ENCODE measurements around the gene ARL11.

- TF ChIP-seq, protein P1, sequence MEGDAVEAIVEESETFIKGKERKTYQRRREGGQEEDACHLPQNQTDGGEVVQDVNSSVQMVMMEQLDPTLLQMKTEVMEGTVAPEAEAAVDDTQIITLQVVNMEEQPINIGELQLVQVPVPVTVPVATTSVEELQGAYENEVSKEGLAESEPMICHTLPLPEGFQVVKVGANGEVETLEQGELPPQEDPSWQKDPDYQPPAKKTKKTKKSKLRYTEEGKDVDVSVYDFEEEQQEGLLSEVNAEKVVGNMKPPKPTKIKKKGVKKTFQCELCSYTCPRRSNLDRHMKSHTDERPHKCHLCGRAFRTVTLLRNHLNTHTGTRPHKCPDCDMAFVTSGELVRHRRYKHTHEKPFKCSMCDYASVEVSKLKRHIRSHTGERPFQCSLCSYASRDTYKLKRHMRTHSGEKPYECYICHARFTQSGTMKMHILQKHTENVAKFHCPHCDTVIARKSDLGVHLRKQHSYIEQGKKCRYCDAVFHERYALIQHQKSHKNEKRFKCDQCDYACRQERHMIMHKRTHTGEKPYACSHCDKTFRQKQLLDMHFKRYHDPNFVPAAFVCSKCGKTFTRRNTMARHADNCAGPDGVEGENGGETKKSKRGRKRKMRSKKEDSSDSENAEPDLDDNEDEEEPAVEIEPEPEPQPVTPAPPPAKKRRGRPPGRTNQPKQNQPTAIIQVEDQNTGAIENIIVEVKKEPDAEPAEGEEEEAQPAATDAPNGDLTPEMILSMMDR (IDR thresholded peaks at IDR 0.05), result no peak
- no peak for TF ChIP-seq POLR2A (IDR thresholded peaks at IDR 0.05)
Observed at GRCh38 chr13:49670828-49671227, 42.5 kb downstream of the ARL11 start.

Data from testis (tissue), 2 donors.